GM12874 (cell line): ENCODE measurements around the gene ZNF358.
A peak's percentile ranks its signal among the peaks of the same experiment; 100 is the strongest.

ENCODE experiments used
- CTCF ChIP-seq: IDR thresholded peaks from 2 replicates; pipeline ENCODE4 v1.5.1; 2011; ENCODE audit warnings: low read depth, mild to moderate bottlenecking, control low read depth, low read length, moderate library complexity; ENCODE audit not compliant: insufficient read depth

ZNF358 gene

GRCh38 chr19:7492558-7492957 is 23.3 kb upstream of the ZNF358 start:
- no peak for TF ChIP-seq CTCF

GRCh38 chr19:7494416-7495098 is 21.3 kb upstream of the ZNF358 start:
- TF ChIP-seq CTCF, result no peak

GRCh38 chr19:7497292-7497691 is 18.6 kb upstream of the ZNF358 start:
- peak; percentile 59 for TF ChIP-seq CTCF

GRCh38 chr19:7500811-7501450 is 15.0 kb upstream of the ZNF358 start:
- no peak for TF ChIP-seq CTCF

DNA sequence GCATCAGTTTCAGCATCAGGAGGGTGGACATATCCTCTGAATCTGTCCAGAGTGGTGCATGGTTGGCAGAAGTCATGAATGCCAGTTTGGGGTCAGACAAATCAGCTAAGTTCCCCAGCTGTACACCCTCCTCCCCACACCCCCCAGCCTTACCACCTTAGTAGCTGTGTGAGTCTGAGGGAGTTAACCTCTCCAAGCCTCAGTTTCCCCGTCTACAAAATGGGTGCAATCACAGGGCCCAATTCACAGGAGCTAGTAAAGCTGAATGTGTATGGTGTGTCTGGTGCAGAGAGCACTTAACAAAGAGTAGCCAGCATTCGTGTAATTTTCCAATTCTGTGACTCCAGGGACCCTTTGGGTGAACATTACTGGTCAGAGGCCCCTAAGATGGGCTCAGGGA is 13.4 kb upstream of the ZNF358 start:
- no peak for TF ChIP-seq CTCF

DNA sequence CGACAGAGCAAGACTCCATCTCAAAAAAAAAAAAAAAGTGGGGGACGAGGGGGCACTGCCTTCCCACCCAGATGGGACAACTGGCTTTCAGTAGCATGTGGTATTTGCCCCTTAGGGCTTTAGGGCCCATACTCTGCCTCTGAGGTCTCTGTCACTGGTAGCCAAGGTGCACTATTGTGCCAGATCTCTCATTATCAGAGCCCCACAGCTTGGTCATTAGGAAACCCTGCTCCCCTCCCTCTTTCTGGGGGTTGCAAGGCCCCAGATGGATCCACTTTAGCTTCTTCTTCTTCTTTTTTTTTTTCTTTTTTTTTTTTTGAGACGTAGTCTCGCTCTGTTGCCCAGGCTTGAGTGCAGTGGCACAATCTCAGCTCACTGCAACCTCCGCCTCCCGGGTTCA is 11.2 kb upstream of the ZNF358 start:
- TF ChIP-seq CTCF, result no peak

GRCh38 chr19:7505288-7505681 is 10.6 kb upstream of the ZNF358 start:
- TF ChIP-seq CTCF, result no peak
